ENCODE measurements around the gene KRT13. TPM values are rescaled to one million over a fixed set of nuclear protein-coding genes. Genes with fewer than 3 reads are reported as not detected.

KRT13 gene
- total and polyA plus RNA-seq, 9 of the 15 experiments (the other 6 are each of a cell fraction or from before 2014, with no cell fraction given), result 0.11 to 1.1 (median 0.24) TPM; not detected in 3

- no peak for TF ChIP-seq NCOA6 (IDR thresholded peaks at IDR 0.05)
- TF ChIP-seq MTA2 (IDR thresholded peaks at IDR 0.05; ENCODE audit: low read depth), result 0 out of 2 replicates have a peak, but pooled peaks have one; percentile 10
- TF ChIP-seq RFX7 (CRISPR knock-in tag; IDR thresholded peaks at IDR 0.05), result no peak
- TF ChIP-seq KDM1A (IDR thresholded peaks at IDR 0.05), result peak; percentile 93 to 96
- TF ChIP-seq ZNF408 (CRISPR knock-in tag; IDR thresholded peaks at IDR 0.05; ENCODE audit: low read depth), result no peak
- no peak for TF ChIP-seq FOXA3 (CRISPR knock-in tag; conservative IDR thresholded peaks at IDR 0.05 in 1 of 2, IDR thresholded peaks at IDR 0.05 in 1 of 2)
- 0 out of 2 replicates have a peak, but pooled peaks have one; percentile 19 for TF ChIP-seq SMARCE1 (IDR thresholded peaks at IDR 0.05)
- TF ChIP-seq MYBL2 (IDR thresholded peaks at IDR 0.05; ENCODE audit: low read depth), result no peak
- no peak for TF ChIP-seq MYBL2 (CRISPR knock-in tag; IDR thresholded peaks at IDR 0.05; ENCODE audit: borderline replicate concordance)
- TF ChIP-seq CREB5 (CRISPR knock-in tag; IDR thresholded peaks at IDR 0.05), result no peak
- no peak for TF ChIP-seq RFX1 (IDR thresholded peaks at IDR 0.05)
- TF ChIP-seq SRSF7 (optimal IDR thresholded peaks at IDR 0.05; ENCODE audit: low read depth, low read length), result no peak
These were observed 35.7 kb upstream of the KRT13 start (continued) for GRCh38 chr17:41540921-41541625.
